A673 (cell line): ENCODE results near the gene TMEM255B. TPM values are rescaled to one million over a fixed set of nuclear protein-coding genes. Genes with fewer than 3 reads are reported as not detected.

Experiments used
- BruUV-seq: library from RNA; stranded (reverse); fragments of 400-500 nt; replicated peaks from 2 replicates; lab custom pipeline; 2021; lab: Mats Ljungman, UMichigan
- CTCF ChIA-PET: fragments of 300-600 bp; sonication (Branson Sonifier 250); formaldehyde crosslinking; loops from one replicate; lab custom pipeline; 2022; ENCODE audit warnings: antibody characterized with exemption; lab: Charles Lee
- POLR2A ChIA-PET: fragments of 300-600 bp; sonication (Branson Sonifier 250); formaldehyde crosslinking; loops from one replicate; lab custom pipeline; 2022; ENCODE audit warnings: antibody characterized with exemption; ENCODE audit not compliant: low non-redundant PET; lab: Charles Lee
- DNase-seq: peaks from one replicate; pipeline ENCODE4 v3.0.0-alpha.2; 2015; ENCODE audit warnings: low spot score
- H3K27ac ChIP-seq: fragments of 200-600 bp; sonication (generic); 2 replicates; pipeline ENCODE4 v1.5.1; 2016; ENCODE audit warnings: mixed run types, low read depth, mild to moderate bottlenecking, mixed read lengths, antibody characterized with exemption, low read length; ENCODE audit not compliant: poor library complexity, severe bottlenecking
- H3K27me3 ChIP-seq: fragments of 200-600 bp; sonication (generic); replicated peaks from 2 replicates; pipeline ENCODE4 v1.6.1; 2017; ENCODE audit warnings: mixed run types, low read depth, mild to moderate bottlenecking, mixed read lengths, antibody characterized with exemption, low read length; ENCODE audit not compliant: insufficient read depth, poor library complexity
- H3K36me3 ChIP-seq: fragments of 200-600 bp; sonication (generic); 2 replicates; pipeline ENCODE4 v1.6.1; 2016; ENCODE audit warnings: mixed run types, mild to moderate bottlenecking, mixed read lengths, antibody characterized with exemption, low read length; ENCODE audit not compliant: insufficient read depth, poor library complexity, severe bottlenecking
- H3K4me1 ChIP-seq: fragments of 200-600 bp; sonication (generic); 2 replicates; pipeline ENCODE4 v1.6.1; 2017; ENCODE audit warnings: mixed run types, mild to moderate bottlenecking, mixed read lengths, antibody characterized with exemption, low read length; ENCODE audit not compliant: insufficient read depth, poor library complexity, severe bottlenecking
- H3K4me3 ChIP-seq: fragments of 200-600 bp; sonication (generic); 2 replicates; pipeline ENCODE4 v1.5.1; 2016; ENCODE audit warnings: low read depth, mixed run types, mild to moderate bottlenecking, mixed read lengths, low read length; ENCODE audit not compliant: poor library complexity, severe bottlenecking
- H3K9me3 ChIP-seq: fragments of 200-600 bp; sonication (generic); 2 replicates; pipeline ENCODE4 v1.6.1; 2016; ENCODE audit warnings: mixed run types, low read depth, mild to moderate bottlenecking, mixed read lengths, antibody characterized with exemption, low read length; ENCODE audit not compliant: poor library complexity, severe bottlenecking
- EZH2 ChIP-seq: fragments of 200-600 bp; sonication (generic); IDR thresholded peaks from 2 replicates; pipeline ENCODE4 v1.6.1; 2017; ENCODE audit warnings: borderline replicate concordance, low read depth, mild to moderate bottlenecking, mixed read lengths, antibody characterized with exemption, low read length; ENCODE audit not compliant: poor library complexity, severe bottlenecking
- intact Hi-C: fragments of 100-400 bp; cut with micrococcal nuclease; formaldehyde crosslinking; loops from one replicate; pipeline ENCODE4 v1.10.0; 2022; ENCODE audit not compliant: unreplicated experiment
- total RNA-seq: library from RNA; stranded (reverse); gene quantifications from 2 replicates; pipeline ENCODE4 v1.2.3, GENCODE V29; 2021
- TF ChIP-seq, protein P1 (sequence below): fragments of 300-800, 200-600 bp; sonication (generic); conservative IDR thresholded peaks from 2 replicates; pipeline ENCODE4 v1.5.1; 2017; ENCODE audit warnings: low read depth, mild to moderate bottlenecking, antibody characterized with exemption, low read length, moderate library complexity, mixed read lengths

Gene TMEM255B
- total RNA-seq, 1 experiment from 2014 or later, result 0.06 TPM

DNA sequence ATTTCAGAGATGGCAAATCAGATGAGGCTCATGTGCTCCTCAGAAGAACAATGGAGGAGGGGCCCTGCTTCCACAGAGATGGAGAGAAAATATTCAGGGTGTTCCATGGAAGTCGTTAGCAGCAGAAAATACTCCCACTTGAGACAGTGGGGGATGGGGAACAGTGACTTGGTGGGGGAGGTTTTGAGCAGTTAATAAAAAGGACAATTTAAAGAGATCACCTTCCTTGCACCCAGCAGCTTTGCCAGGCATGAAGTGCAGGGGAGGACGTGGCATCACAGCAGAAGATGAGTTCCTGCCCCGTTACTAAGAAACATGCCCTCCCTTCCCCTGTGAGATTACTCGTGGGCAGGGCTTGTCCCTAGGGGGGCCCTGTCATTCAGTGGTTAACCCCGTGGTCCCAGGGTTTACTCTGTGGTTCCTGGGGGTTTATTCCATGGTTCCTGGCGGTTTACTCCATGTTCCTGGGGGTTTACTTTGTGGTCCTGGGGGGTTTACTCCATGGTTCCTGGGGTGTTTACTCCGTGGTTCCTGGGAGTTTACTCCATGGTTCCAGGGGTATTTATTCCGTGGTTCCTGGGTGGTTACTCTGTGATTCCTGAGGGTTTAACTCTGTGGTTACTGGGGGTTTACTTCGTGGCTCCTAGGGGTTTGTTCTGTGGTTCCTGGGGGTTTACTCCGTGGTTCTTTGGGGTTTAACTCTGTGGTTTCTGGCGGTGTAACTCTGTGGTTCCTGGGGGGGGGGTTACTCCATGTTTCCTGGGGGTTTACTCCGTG is 49.2 kb downstream of the TMEM255B start:
- no peak for DNase-seq
- Histone ChIP-seq H3K27ac (no peak overlapping the region), H3K4me3 (no peak overlapping the region), H3K4me1 (no peaks in the 10 kb centered on the region), H3K27me3 (no peaks in the 10 kb centered on the region), H3K36me3 (no peaks in the 10 kb centered on the region), H3K9me3 (peaks cover 5% of the 10 kb centered on the region)
- no TSS peak for BruUV-seq
- TF ChIP-seq EZH2, result no peak
- intact Hi-C loops, result no loop called here
- ChIA-PET POLR2A (no interaction called here), CTCF (no interaction called here)

GRCh38 chr13:113809934-113810333 is 50.9 kb downstream of the TMEM255B start:
- CTCF ChIA-PET, result no interaction called here
- BruUV-seq, result no TSS peak
- DNase-seq, result no peak

DNA sequence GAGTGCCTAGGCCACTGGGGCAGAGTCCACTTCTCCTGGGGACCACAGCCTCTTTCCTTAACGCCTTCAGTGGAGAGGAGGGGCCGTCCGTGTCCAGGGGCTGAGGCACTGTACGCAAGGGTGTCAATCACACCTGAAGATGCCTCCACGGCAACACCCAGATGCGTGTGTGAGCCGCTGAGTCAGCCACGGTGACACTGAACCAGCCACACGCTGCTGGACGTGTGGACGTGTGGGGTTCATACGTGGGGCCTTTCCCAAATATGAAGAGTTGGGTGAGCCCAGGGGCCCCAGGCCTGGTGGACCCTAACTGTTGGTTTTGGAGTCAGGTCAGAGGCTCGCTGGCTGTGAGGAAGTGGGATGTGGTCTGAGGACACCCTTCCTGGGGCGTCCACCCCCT is 51.6 kb downstream of the TMEM255B start:
- intact Hi-C loops, result no loop called here
- Histone ChIP-seq H3K27me3 (no peaks in the 10 kb centered on the region), H3K27ac (no peak overlapping the region), H3K4me1 (no peaks in the 10 kb centered on the region), H3K9me3 (peaks cover 5% of the 10 kb centered on the region), H3K4me3 (no peak overlapping the region), H3K36me3 (no peaks in the 10 kb centered on the region)
- ChIA-PET CTCF (no interaction called here), POLR2A (no interaction called here)
- BruUV-seq, result no TSS peak
- TF ChIP-seq, protein P1, sequence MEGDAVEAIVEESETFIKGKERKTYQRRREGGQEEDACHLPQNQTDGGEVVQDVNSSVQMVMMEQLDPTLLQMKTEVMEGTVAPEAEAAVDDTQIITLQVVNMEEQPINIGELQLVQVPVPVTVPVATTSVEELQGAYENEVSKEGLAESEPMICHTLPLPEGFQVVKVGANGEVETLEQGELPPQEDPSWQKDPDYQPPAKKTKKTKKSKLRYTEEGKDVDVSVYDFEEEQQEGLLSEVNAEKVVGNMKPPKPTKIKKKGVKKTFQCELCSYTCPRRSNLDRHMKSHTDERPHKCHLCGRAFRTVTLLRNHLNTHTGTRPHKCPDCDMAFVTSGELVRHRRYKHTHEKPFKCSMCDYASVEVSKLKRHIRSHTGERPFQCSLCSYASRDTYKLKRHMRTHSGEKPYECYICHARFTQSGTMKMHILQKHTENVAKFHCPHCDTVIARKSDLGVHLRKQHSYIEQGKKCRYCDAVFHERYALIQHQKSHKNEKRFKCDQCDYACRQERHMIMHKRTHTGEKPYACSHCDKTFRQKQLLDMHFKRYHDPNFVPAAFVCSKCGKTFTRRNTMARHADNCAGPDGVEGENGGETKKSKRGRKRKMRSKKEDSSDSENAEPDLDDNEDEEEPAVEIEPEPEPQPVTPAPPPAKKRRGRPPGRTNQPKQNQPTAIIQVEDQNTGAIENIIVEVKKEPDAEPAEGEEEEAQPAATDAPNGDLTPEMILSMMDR, result no peak
- TF ChIP-seq EZH2, result no peak
- DNase-seq, result no peak

More at GRCh38 chr13:113809934-113810333, 50.9 kb downstream of the TMEM255B start:
- Histone ChIP-seq H3K4me3 (no peak overlapping the region), H3K36me3 (no peaks in the 10 kb centered on the region), H3K27me3 (no peaks in the 10 kb centered on the region), H3K4me1 (no peaks in the 10 kb centered on the region), H3K27ac (no peak overlapping the region), H3K9me3 (peaks cover 5% of the 10 kb centered on the region)
- POLR2A ChIA-PET, result no interaction called here
- TF ChIP-seq, protein P1, result no peak
- no peak for TF ChIP-seq EZH2
- intact Hi-C loops, result no loop called here
